Stimulated activated CD4-positive, alpha-beta T cell treated with anti-CD3 and anti-CD28 coated beads, Interleukin-12 subunit alpha, Interleukin-12 subunit beta, amount 100 ng/mL, for 4 hours (primary cell): ENCODE data around the gene SAFB2.

Experiments
- DNase-seq: peaks from one replicate; pipeline ENCODE4 v3.0.0-alpha.2; 2020

SAFB2 gene

DNA sequence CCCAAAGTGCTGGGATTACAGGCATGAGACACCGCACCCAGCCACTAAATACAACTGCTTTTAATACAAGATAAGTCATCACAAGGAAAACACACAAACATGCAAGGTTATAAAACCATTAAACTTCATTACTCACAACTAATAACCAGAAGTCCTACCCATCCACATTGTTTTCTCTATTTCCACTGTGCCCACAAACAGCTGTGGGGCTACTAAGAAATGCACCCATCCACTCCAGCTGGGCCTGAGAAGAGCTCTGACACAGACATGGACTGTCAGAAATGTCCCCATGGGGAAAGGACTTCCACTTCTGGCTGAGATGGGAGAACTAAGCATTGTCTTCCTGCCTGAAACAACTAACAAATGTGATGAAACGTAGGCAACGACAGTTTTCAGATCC is 17.2 kb downstream of the SAFB2 start:
- no peak for DNase-seq

DNA sequence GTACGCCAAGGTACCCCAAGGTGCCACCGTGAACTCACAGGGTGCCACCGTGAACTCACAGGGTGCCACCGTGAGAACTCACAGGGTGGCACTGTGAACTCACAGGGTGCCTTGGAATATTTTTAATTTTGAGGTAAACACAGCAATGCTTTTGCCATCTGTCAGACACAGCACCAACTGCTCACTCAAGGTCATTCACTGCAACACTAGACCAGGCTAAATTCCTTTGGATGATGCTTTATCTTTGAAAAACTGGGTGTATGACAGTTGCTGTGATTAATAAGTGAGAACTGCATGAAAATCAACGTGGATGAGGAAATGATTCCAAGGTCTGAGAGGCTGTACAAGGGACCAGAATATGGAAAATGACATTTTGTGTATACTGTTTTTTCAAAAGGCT is 18.9 kb downstream of the SAFB2 start:
- DNase-seq: no peak

DNA sequence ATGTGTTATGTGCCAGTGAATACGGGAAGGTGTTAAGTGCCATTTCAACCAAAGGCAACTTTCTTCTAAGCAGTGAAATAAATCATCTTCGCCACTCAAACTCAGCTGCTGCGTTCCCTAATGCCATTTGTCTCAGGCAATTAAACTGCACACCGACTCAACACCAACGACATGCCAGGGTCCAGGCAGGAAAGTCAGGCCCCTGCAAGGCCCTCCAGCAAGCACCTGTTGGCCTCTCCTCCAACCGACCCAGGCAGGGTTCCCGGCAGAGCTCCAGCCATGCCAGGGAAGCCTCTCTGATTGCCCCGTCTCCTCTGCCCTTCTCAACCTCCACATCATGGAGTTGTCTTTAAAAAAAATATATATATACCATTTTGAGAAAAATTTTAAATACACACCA is 21.8 kb downstream of the SAFB2 start:
- DNase-seq: no peak

DNA sequence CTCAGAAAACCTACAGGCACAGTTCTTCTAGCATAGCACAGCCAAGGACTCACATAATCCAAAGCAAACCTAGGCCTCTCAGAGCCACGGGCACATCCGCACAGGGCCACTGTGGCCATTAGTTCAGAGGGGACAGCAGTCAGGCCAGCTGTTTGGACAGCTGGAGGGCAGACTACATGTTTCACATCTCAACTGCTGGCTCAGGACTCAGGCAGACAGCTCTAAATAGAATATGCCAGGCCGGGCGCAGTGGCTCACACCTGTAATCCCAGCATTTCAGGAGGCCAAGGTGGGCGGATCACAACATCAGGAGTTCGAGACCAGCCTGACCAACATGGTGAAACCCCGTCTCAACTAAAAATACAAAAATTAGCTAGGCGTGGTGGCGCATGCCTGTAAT is 26.8 kb downstream of the SAFB2 start:
- DNase-seq: no peak

DNA sequence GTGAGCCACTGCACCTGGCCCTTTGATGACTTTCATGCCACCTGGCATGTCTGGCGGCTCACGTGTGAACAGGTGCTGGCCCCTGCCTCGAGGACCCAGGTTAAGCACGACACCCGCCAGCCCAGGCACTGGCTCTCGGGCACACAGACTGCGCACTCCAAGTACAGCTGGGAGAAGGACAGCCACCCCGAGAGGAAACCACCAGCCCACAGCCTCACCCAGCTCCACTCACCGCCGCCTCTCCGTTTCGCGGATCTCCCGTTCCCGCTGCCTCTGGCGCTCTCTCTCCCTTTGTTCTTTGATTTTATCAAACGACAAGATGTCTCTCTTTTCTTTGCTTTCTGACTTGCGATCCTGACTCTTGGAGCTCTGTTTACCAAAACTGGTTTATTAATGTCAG is 27.4 kb downstream of the SAFB2 start:
- no peak for DNase-seq

DNA sequence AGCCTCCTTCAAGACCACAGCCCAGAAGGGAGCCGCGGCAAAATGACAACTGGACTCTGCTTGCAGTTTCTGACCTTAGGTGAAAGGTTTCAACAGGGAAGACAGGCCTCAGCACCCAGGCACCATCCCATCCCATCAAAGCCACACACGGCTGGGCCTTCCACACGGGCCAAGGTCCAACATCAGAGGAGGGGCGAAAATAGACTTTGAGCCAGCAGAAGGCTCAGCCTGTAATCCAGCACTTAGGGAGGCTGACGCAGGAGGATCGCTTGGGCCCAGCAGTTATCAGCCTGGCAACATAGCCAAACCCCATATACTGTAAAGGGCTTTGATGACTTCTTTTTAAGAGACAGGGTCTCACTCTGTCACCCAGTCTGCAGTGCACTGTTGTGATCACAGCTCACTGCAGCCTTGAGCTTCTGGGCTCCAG is 28.0 kb downstream of the SAFB2 start:
- no peak for DNase-seq

DNA sequence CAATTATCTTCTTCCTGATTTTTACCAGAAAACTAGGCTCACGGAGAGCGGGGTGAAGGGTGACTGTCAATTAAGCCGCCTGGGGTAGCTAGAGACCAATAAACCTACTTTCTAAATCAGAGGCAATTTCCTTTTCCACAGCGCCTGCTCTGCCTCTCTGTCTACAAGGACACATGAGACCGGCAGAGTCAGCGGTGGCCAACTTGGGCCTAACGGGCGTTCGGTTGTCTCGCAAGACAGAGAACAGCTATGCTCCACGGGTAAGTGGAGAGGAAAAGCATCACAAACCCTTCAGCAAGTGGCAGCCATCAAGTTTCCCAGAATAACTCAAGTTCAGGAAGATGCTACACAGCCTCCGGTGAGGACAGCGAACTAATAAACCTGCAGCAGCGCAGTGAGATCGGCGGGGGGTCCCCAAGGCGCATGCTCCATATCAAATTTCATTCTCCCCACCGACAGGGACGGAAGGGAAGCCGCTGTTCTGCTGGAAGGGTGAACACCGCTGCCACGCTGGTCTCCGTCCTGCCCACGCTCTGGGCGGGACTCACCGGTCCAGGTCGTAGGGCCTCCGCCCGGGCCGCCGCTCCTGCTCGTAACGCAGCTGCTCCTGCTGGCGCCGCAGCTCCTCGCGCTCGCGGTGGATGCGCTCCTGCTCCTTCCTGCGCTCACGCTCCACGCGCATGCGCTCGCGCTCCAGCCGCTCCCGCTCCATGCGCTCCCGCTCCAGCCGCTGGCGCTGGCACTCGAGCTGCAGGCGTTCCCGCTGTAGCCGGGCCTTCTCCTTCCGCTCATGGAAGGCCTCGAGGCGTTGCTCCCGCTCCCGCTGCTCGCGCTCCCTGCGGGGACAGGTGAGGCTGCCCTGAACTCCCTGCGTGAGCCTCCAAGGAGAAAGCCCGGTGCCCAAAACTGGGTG is 29.0 kb downstream of the SAFB2 start:
- DNase-seq: no peak

DNA sequence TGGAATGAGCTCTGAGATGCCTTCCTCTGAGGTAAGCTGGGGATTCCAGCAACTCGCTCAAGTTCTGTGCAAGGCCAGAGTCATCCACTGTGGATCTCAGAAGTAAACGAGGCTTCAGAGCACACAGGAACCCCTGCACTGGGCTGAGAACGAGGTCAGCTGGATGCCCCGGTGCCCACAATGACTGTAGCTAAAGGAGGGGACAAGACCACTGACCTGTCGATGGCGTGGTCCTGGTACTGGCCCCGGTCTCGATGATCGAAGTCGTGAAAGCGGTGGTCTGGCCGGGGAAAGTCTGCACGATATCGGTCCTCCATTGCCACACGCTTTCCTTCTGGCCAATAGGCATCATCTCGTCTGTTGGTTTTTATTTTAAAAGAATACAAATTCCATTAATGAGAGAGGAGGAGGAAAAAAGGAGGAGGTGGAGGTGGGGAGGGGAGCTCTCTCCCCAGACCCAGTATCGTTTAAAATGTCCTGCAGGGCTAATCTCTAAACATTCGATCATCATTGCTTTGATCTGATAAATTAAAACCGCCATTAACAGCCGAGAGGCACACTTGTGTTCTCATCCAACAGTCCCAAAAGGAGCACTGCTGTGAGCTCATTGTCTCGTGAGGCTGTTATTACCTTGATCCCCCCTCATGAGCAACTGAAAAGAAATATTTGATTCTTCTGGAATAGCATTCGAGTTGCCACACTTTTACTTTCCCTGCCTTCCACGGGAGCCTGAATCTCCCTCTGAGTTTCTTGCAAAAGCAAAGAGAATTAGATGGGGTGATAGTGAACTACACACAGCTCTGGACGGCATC is 29.8 kb downstream of the SAFB2 start:
- no peak for DNase-seq

DNA sequence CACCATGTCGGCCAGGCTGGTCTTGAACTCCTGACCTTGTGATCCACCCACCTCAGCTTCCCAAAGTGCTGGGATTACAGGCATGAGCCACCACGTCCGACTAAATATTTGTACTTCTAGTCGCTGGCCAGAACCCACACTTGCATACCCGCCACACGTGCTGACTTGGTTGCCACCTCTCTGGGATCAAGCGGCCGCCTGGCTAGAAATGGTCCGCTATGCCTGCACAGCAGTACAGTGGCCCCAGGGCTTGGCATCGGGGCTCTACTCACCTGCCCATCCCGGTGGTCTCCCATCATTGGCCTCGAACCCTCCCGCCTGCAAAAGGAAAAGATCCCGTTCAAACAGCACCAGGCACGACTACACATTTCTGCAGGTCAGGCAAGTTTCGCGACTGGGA is 31.1 kb downstream of the SAFB2 start:
- no peak for DNase-seq

DNA sequence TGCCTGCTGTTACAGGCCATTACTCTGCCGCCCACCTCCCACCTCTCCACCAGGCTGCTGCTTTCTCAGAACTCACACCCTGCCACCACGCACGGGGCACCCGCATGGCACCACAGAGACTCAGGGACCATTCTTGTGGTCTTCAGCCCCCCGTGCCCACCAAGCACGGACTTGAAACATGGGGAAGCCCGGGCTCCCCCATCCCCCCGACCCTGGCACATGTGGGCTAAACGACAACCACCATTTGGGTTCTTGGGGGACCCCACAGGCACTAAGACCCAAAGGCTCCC is 31.8 kb downstream of the SAFB2 start:
- DNase-seq: no peak

DNA sequence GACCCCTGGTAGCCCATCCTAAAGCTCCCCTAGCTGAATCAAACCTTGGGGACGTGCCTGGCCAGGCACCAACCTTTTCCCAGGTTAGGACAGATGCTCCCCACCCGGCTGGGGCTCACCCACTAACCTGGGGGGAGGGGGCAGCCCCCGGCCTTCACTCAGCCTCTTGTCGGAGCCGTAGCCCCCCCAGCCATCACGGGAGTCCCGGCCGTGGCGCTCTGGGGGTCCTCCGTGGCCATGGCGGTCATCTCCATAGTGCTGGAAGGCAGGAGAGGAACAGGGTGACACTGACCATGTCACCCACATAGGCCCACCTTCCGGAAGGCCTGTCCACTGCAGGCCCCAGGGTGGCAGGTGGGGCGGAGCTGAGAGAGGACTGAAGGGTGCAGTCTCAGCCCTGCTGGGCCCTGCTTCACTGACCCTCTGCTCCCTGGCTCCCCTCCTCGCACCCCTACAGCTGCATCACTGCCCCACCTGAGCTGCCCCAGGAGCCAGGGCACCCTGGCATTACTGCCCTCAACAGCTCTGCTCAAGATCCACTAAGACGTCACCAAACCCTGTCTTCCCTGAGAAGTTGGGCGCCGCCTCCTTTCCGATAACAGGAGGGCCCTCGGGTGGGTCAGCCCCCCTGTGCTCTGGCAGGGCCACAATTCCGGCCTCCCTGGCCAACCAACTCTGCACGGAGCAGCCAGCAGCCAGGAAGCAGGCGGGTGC is 32.3 kb downstream of the SAFB2 start:
- no peak for DNase-seq

DNA sequence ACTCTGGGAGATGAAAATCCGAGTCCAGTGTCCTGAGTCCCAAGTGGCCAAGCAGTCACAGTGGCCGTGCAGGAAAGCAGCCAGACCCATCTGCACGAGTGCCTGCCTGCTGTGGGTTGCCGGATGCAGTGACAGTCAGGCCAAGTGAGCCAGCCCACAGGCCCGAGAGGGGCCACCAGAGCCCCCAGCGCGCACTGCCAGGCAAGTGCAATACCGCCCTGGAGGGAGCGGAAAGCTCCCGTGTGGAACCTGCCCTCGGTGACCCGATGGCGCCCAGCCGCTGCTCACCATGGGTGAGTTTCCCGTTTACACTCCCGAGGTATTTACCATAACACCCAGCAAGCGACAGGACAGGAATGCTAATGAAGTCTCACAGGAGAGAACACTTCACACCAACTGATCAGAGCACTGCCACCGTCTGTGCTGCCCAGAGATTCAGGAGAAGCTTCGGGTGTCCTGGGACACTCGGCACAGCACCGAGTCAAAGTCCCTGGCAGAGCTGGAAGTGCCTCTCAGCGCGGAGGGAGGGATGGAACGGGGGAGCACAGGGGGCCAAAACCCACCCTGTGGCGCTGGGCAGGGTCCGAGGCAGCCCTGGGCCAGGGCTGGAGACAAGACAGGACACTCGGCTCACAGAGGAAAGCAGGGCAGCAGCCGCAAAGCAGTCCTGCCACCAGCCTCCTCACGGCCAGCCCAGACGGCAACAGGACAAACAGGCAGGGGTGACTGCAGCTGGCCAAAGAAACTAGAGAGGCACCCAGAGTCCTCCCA is 33.5 kb downstream of the SAFB2 start:
- no peak for DNase-seq

DNA sequence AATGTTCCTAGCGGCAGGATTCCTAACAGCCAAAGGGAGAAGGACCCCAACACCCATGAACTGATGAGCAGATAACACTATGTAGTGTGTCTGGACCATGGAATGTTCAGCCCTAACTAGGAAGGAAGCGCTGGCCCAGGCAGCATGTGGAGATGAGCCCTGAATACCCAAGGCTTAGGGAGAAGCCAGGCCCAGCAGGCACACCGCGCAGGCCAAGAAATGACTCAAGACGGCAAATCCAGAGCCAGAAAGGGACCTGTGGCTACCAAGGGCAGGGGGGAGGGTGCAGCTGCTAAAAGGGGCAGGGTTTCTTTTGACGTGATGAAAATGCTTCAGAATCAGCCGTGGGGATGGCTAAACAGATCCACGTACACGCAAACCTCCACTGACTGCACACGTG is 34.1 kb downstream of the SAFB2 start:
- DNase-seq: no peak

DNA sequence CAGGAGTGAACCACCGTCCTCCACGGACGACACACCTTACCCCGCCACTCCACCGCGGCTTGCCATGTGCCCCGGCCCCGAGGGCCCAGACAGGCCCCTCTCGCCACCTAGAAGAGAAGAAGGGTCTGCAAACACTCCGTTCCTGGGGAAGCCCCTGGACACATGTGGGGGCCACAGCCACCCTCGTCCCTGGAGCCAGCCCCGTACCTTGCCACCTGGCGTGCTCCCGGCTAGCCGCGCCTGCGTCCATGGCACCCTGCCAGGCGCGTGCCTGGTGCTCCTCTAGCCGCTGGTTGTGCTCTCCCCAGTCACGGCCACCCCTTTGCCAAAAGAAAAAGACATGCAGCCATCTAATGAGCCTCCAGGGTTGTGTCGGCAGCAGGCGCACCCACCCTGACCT is 34.9 kb downstream of the SAFB2 start:
- no peak for DNase-seq

DNA sequence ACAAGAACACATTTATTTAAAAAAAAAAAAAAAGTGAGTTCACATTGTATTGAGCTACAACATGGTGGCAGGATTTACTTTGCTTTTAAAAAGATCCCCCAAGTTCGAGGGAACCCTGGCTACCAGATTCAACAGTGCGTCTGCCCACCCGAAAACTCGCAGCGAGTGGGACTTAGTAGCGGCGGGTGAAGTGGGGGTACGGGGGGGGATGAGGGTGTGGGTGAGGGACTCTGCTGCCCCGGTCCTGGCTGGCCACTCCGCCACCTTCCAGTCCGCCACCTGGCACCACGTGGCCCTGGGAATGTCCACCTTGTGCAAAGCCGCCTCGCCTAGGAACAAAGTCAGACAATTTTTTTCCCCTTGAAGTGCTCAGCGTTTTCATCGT is 35.5 kb downstream of the SAFB2 start:
- DNase-seq: no peak

DNA sequence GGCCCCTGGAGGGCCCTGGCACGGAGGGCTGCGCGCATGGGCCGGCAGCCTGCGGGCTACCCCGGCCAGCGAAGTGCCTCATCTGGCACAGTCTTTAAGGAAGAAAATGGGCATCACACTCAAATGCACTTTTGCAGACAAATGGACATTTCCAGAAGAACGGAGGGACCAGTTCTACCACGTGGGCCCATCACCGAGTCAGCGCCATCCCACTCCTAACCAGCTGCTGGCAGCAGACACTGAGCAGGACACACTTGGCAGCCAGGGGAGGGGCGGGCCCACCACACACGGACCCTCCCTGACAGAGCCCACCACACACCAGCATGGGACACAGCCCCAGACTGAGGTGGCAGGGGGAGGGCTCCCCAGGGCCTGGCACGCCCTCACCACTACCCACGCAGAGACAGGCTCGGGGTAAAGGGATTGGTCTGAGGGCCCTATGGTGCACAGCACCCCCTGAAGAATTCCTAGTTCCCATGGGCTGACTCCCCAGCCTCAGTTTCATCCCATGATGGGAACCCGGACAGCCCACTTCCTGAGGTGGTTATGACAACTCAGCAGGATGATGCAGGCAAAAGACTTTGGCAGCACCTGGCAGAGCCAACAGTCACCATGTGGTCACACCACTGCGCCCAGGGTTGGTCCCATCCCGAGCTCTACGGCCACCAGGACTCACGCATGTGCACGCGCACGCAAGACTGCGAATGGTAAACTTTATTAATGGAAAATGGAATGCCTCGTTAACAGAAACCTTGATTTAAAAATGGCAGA is 36.1 kb downstream of the SAFB2 start:
- DNase-seq: no peak

DNA sequence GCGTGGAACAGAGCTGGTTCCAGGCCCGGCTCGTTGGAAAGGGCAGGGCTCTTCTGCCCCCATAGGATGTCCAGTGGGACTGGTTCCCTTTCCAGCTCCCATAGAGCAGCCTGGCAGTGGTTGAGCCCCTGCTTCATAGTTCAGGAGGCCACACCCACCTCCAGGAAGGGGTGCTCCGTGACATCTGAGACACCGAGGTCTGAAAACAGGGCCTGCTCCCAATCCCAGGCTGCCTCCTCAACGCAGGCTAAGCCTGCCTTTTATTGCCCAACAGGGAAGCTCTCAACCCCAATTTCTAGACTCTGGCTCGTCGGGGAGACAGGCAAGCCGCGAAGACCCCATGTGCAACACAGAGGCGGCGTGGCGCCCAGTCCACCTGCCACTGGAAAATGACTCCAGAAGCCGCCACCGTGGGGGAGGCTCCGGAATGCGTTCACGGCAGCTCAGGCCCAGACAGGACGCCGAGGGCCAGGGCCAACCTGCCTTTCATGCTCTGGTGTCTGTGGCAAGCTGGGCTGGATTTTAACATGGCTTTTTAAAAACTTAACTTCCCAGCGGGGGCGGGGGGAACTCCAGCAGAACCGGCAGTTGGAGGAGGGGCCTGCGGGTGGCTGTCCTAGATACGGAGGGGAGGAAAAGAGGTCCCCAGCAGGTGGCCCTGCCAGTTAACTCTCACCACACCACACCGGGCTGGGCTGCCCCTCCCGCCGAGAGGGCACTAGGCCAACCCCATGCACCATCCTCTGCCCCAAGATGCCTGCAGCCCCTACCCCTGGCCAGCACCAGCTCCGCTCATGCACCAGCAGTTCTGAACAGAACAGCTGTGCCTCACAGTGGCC is 36.9 kb downstream of the SAFB2 start:
- peak; percentile 38 for DNase-seq

DNA sequence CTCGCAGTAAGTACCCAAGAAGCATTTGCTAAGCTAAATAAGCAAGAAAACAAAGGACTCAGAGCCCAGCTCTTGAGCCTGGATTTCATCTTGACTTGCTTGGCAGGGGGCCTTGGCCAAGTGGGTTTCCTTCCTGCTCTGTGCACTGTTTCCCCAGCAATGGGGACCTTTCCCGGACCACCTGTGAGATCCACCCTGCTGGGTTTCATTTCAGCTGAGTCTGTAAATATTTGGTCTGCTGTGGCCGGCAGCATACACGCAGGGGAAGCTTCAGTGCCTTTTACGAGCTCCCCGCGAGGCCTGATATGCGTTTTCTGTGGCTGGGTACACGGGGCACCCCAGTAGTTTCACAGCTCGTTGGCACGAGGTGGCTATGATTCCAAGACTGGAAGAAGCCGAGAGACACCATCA is 42.4 kb downstream of the SAFB2 start:
- no peak for DNase-seq

DNA sequence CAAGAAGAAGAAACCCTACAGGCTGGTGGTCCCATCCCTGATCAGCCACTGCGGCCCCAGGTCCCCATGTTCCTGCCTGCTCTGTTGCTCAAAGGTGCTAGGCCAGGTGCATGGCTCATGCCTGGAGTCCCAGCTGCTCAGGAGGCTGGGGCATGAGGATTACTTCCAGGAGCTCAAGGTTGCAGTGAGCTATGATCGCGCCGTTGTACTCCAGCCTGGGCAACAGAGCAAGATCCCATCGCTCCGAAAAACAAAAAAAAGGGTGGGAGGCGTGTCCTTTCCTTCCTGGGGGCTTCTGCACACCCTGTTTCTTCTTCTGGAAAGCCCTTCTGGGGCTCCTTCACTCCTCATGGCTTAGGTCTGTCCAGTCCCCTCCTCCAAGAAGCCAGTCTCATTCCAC is 42.9 kb downstream of the SAFB2 start:
- DNase-seq: no peak

DNA sequence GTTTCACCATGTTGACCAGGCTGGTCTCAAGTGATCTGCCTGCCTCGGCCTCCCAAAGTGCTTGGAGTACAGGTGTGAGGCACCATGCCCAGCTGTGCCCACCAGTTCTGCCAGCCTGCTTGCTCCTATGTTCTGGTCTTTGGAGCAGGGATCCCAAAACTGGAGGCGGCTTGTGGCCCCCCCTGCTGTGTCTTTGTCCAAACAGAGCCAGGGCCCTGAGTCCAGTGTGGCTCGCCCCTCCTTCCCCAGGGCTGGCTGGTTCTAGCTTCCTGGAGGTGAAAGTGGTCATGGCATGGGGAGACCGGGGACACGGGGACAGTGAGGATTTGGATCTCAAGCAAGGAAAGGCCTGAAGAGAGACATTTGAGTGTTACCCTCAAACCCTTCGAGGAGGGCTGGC is 43.3 kb downstream of the SAFB2 start:
- no peak for DNase-seq
